DMS 273 (cell line): ENCODE results near the gene GATA5.

ENCODE experiments used
- DNase-seq: peaks from one replicate; lab custom pipeline; 2025; ENCODE audit not compliant: unreplicated experiment; lab: John Stamatoyannopoulos, UW

The GATA5 gene

GRCh38 chr20:62473717-62474603 is 1.8 kb downstream of the GATA5 start:
- DNase-seq, result no peak

DNA sequence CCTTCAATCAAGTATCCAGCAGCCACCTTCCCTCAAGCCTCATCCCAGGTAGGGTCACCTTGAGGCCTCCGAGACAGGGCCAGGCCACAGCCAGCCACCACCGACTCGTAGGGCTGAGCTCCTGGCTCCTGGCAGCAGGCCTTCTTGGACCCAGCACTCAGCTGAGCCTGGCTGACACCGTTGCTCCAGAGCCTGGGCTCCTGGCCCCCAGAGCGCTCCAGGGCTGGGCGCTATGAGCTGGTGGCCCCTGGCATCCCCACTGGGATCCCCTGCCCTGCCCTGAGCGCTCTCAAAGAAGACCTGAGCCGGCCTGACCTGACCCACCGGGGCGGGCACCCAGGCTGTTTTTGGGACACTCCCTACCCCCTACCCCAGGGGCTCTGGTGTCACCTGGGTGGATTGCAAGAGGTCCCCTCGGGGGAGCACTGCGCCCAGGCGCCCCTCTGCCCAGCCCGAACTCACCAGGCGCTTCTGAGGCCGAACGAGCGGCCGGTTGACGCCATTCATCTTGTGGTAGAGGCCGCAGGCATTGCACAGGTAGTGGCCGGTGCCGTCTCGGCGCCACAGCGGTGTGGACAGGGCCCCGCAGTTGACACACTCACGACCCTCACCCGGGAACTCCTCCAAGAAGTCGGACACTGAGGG is 2.7 kb downstream of the GATA5 start:
- no peak for DNase-seq

GRCh38 chr20:62472138-62472940 is 3.5 kb downstream of the GATA5 start:
- no peak for DNase-seq

GRCh38 chr20:62470459-62470858 is 5.3 kb downstream of the GATA5 start:
- DNase-seq, result no peak

DNA sequence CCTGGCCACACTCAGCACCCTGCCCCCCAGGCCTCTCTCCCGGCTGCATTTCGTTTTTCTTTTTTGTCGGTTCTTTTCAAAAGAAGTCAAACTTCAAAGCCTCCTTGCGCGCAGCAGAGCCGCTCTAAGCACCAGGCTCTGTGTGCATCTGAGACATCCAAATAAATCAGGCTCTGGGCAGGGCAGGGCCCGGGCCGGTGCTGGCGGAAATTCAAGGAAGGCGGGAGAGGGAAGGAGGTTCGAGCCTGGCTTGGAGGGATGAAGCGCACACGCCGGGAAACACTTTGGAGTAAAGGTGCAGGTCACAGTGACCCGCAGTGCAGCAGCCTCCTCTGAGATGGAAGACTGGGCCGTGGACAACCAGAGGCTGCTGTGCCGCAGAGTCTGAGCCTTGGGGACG is 5.8 kb downstream of the GATA5 start:
- DNase-seq, result no peak

DNA sequence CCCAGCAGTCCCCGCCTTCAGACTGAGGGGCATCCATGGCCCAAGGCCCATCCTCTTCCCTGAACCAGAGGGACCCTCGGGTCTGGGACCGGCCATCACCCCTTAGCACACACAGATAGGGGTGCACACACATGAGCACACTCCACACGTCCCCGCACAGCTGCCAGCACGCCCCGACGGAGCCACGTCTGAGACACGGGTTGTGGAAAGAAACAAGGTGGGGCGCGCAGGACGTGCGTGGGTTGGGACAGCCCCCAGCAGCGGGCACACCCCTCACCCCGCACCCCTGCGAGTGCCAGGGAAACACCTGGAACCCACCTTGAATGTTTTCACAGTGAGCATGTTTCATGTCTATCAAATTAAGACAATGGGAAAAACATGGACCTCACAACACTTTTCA is 6.4 kb downstream of the GATA5 start:
- DNase-seq, result no peak

DNA sequence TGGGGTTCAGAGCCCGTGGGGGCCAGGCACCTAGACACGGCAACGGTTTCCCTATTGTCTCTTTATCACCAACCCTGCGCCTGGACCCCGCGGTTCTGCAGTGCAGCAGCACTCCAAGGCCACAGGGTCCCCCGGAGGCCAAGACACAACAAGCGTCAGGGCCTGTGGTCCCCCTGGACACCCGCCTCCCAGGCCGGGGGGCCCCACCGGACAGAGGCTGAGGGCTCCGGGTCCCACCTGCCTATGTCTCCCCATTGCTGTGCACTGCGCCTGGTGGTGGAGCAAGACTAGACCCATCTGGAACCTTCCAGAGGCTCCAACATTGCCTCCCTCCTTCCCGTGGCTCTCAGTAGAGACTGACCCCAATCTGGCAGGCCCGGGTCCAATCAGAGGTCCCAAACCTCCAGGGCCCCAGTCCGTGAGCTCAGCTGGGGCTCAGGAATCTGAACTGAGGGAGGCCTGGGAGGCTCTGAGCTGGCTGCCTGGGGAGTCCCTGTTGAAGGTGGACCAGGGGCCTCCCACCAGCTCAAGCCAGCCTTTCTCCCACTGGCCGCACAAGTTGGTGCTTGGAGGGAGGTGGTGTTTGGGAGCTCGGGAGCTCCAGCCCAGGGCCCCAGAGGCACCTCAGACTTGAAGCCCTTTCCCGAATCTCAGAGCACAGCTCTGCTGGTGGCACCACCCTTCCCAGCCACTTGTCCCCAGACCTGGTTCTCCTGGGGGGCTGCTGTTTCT is 8.8 kb downstream of the GATA5 start:
- DNase-seq, result peak; percentile 49

DNA sequence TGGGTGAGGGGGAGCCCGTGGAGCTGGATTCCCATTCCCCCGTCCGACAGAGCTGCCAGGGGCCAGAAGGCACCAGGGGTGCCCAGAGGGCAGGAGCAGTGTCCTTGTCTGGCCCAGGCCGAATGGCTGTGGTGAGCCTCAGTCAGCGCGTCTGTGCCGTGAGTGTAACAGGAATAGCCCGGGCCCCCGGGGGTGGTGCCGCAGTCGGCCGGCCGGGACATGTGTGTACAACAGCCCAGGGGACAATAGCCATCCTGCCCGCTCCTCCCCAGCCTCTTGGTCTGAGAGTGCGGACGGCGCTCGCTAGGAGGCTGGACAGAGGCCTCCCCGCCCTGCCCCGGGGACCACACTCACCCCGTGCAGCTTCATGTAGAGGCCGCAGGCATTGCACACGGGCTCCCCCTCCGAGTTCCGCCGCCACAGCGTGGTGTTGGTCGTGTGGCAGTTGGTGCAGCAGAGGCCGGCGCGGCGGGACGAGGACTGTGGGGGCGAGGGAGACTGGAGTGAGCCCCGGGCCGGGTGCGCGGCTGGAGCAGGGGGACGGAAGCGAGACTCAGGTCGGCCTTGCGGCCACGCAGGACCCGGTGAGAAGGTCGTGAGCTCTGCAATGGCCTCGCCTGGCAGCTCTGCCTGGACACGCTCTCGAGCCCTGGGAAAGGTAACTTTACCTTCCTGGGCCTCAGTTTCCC is 9.6 kb downstream of the GATA5 start:
- DNase-seq, result no peak

DNA sequence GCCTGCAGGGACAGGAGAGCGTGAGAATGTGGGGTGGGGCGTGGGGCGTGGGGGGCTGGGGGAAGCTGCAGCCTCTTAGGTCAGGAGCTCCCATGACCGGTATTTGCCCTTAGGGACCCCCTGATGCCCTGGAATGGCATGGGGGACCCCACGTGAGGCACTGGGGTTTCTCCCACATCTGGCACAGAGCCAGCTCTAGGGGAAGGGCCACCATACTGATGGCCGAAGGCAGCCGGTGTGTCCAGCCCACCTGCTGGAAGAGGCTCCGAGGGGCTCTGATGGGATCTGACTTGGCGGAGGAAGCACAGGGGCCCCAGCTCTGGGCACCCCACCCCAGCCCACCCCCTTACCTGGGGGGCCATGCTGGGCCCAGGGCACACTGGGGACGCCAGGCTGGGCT is 10.8 kb downstream of the GATA5 start:
- DNase-seq, result no peak

- no peak for DNase-seq
Observed at GRCh38 chr20:62464425-62464770, 11.4 kb downstream of the GATA5 start.

DNA sequence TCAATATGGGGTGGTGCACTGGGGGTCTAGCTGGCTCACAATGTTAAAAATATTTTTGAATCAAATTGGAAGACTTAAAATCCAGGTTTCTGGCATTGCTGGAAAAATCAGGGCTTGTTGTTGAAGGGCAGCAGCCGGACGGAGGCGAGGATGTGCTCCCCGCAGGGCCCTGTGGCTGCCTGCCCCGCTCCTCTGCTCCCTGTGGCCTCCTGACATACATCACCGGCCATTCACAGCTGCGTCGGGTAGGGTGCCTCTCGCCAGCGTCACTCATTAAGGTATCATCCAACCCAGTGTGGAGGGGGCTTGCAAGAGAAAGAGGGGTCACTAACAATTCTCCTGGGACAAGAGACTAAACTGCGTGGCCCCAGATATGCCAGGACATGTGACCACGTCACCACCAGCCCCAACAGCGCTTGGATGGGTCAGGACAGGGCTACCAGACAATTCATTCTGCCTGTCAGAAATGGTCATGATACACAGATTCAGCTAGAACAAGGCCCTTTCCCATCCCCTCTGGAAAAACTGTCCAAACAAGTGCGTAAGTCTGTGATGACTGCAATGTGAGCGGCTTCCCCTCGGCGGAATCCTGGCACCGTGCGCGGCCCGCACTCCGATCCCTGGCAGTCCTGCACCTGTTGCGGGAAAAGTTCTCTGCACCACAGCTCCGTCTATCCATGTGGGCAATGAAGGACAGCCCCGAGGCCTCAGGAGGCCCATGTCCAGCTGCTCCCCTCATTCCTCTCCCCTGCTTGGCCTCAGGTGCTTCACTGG is 12.0 kb downstream of the GATA5 start:
- no peak for DNase-seq

DNA sequence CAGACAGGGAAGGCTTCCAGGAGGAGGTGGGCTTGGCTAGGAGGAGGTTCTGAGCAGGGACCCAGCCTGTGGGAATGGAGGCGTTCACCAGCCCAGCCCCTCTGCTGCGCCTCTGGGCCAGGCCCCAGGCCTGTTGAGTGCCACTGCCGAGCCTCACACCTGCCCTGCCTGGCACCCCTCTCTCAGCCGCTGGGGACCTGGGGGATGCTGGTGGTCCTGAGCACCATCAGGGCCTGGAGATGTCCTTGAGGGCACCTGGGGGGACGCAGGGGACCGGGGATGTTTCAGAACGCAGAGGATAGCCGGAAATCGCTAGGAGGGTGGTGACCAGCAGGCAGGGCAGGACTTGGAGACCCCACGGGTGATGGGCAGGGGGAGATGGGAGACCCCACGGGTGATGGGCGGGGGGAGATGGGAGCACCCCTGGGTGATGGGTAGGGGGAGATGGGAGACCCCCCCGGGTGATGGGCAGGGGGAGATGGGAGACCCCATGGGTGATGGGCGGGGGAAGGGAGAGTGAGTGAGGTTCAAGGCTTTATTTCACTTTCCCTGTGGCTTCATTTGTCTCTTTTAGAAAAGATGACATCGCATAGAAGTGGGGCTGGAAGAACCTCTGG is 12.7 kb downstream of the GATA5 start:
- DNase-seq, result no peak

GRCh38 chr20:62461834-62462233 is 14.0 kb downstream of the GATA5 start:
- no peak for DNase-seq

GRCh38 chr20:62461157-62461556 is 14.6 kb downstream of the GATA5 start:
- DNase-seq, result no peak

DNA sequence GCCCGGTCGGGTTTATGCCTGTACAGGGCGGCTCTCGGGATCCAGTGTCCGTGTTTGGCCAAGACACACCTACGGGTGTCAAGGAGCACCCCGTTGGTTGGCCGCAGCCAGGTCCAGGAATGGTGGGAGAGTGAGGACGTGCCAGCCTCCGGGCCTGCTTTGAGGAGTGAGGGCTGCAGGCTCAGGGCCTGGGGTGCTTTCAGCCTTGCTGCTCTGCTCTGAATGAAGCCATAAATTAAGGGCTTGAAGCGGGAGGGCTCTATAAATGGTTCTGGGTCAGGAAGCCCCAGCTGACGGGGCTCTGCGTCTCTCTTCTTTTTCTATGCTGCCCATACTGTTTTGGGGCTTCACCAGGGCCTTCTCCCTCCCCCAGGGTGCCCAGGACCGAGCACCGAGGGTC is 15.1 kb downstream of the GATA5 start:
- DNase-seq, result no peak

- no peak for DNase-seq
Observed at GRCh38 chr20:62459488-62459887, 16.3 kb downstream of the GATA5 start.

DNA sequence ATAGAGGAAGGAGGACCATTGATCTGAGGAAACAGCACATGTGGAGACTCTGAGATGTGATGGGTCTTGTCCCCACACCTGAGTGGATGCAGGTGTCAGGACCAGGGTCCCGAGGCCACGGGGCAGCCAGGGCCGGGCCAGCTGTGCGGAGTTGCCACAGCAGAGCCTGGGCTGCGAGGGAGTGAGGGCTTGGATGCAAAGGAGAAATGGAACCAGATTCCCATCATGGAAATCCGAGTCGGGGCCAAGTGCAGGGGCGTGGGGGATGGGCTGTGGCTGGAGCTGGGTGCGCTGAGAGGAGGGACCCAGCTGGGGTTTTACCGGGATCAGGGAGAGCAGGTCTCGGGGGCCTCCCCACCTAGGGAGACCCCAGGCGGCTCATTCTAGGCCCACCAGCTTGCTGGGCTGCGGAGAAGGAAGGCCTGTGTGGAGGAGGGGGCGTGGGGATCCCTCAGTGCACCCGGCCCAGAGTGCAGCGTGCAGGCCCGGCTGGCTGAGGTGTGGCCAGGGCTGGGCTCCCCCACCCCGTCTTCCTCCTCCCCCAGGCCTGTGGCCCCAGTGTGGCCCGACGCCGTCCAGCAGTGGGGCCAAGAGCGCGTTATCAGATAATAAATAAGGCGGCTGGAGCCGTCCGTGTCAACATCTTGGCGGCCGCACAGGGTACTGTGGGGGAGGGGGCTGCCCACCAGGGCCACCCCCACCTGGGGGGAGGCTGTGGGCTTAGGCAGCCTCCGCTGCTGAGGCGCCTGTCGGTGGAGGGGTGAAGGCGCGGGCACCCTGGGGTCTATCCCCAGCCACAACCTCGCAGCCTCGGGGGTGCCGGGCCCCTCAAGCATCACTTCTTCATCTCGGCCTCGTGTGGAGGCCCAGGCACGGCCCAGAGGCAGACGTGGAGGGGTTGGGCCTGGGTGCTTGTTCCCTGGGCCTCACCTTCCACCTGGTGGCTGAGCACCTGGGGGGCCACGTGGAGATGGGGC is 17.2 kb downstream of the GATA5 start:
- DNase-seq, result no peak

DNA sequence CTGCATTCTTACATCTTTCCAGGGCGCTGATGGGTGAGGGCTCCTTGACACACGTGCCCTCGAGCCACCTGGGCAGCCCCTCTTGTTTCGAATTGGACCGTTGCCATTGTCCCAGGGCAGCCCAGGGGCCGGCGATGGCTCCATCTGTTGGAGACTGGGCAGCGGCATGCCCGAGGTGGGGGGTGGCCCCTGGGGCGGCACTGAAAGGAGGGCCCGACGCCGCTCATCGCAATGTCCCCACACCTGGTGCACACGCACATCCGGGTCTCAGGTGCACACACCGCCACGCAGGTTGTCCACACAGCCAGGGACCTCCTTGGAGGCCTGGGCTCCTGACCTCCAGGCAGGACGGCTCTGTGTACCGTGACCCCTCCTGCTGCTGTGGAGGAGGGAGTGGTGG is 18.0 kb downstream of the GATA5 start:
- DNase-seq, result no peak
